Pancreas (tissue), 10 donors: ENCODE data around the gene FUT9. TPM values are rescaled to one million over a fixed set of nuclear protein-coding genes. Genes with fewer than 3 reads are reported as not detected.

ENCODE experiments used
- ATAC-seq, 4 donors: fragments of 200-7000 bp; cut with Tn5 transposase; one replicate each; pipeline versions ENCODE4 v1.8.0 to v1.9.1; 2020; ENCODE audit warnings: mild to moderate bottlenecking in 4 of 4, moderate library complexity in 4 of 4
- DNase-seq, 6 donors: peaks; one replicate each; pipeline ENCODE4 v3.0.0-alpha.2; 2020
- FAIRE-seq: peaks from 2 replicates; lab custom pipeline; 2012; peaks lifted over from hg19 to GRCh38; lab: Jason Lieb, UNC
- H3K27ac ChIP-seq, 4 donors: fragments of 200-600 bp; sonication (generic); 1 replicate in 3 of 4; 2 replicates in 1 of 4; pipeline versions ENCODE4 v1.5.0 to v1.8.0; 2020
- H3K27me3 ChIP-seq, 4 donors: fragments of 200-600 bp; one replicate each; pipeline ENCODE4 v1.8.0; 2021
- H3K36me3 ChIP-seq, 3 donors: fragments of 200-600 bp; sonication (generic) in 1 of 3; one replicate each; pipeline versions ENCODE4 v1.5.0 to v1.8.0; 2020 to 2021
- H3K4me1 ChIP-seq, 3 donors: fragments of 200-600 bp; one replicate each; pipeline ENCODE4 v1.8.0; 2021
- H3K4me3 ChIP-seq, 4 donors: fragments of 200-600 bp; sonication (generic) in 2 of 4; one replicate each; pipeline versions ENCODE4 v1.5.0 to v1.8.0; 2020 to 2021
- H3K9me3 ChIP-seq, 4 donors: fragments of 200-600 bp; one replicate each; pipeline ENCODE4 v1.8.0; 2021
- CTCF ChIP-seq, 4 donors: fragments of 200-600 bp; sonication (generic) in 3 of 4; IDR thresholded peaks; one replicate each; pipeline versions ENCODE4 v1.5.0 to v1.8.0; 2021; ENCODE audit warnings: antibody characterized with exemption in 4 of 4
- WGBS, 2 donors: extraction: QIAGEN DNeasy Blood & Tissue Kit; methylation state at CpG; one replicate each; pipeline ENCODE4 v1.1.7; 2013; 5-methylcytosine and 5-hydroxymethylcytosine counted together
- intact Hi-C, 3 donors: fragments of 100-400 bp; cut with DNase I; formaldehyde crosslinking; loops; one replicate each; pipeline versions ENCODE4 v1.11.1 to v1.14.2; 2022
- polyA plus RNA-seq, 2 donors: library from polyadenylated mRNA; stranded (reverse); fragments of 200-250 nt; gene quantifications; one replicate each; pipeline ENCODE4 v1.2.3, GENCODE V29; 2013
- total RNA-seq, 6 donors: library from RNA; stranded (reverse); fragmentation: NEBNext Ultra II Directional in 4 of 6; extraction: Animal tissue kit (Norgen Biotek cat#: 25700) in 4 of 6; gene quantifications; one replicate each; pipeline versions ENCODE4 v1.2.1 to v1.2.4, GENCODE V29; 2021 to 2023
- donor health status: healthy with polysubstance abuse.
- donor health status: DM: no; HTN: no; CAD: no; lungs with moderate emphysema.
- donor health status: DM: no; HTN: no; CAD: no.
- donor health status: control.
- donor health status: control.
- donor health status: Bipolar disorder and iron deficiency.
- donor health status: DM: yes; HTN: yes; CAD: no.
- donor health status: DM: no; HTN: no; CAD: no.
- donor health status: DM: no; HTN: no; CAD: no.
- donor health status: DM: yes; HTN: yes; CAD: no.

The FUT9 gene
- total and polyA plus RNA-seq, 8 donors, result 0.12 to 3.5 (median 1.2) TPM

GRCh38 chr6:96211341-96211740, 195.6 kb downstream of the FUT9 start:
- no peak for DNase-seq
- no peak for ATAC-seq
- 55 to 70% methylated on average over 2 of the region's 2 CpGs for WGBS, 2 donors
- no peak for TF ChIP-seq CTCF (IDR thresholded peaks at IDR 0.05)
- intact Hi-C loops, result no loop called here
- FAIRE-seq, result no peak
- H3K27ac ChIP-seq, result no peak overlapping the region
- peaks cover 0 to 6% (median 0%) of the 10 kb centered on the region in 3 donors for H3K4me1 ChIP-seq
- no peaks in the 10 kb centered on the region for H3K27me3 ChIP-seq
- H3K9me3 ChIP-seq, result no peaks in the 10 kb centered on the region
- H3K4me3 ChIP-seq, result no peak overlapping the region
- H3K36me3 ChIP-seq, result no peaks in the 10 kb centered on the region

GRCh38 chr6:96212066-96212465, 196.3 kb downstream of the FUT9 start:
- FAIRE-seq, result no peak
- TF ChIP-seq CTCF (IDR thresholded peaks at IDR 0.05), result no peak

GRCh38 chr6:96213784-96214183, 198.0 kb downstream of the FUT9 start:
- 81% methylated on average over 3 of the region's 3 CpGs for WGBS, 2 donors
- Histone ChIP-seq H3K27me3 (no peaks in the 10 kb centered on the region), H3K4me1 (peaks cover 0 to 6% (median 0%) of the 10 kb centered on the region in 3 donors), H3K4me3 (no peak overlapping the region), H3K9me3 (no peaks in the 10 kb centered on the region), H3K27ac (no peak overlapping the region), H3K36me3 (no peaks in the 10 kb centered on the region)
- intact Hi-C loops, result no loop called here
- ATAC-seq, result no peak
- FAIRE-seq, result no peak
- no peak for DNase-seq
- no peak for TF ChIP-seq CTCF (IDR thresholded peaks at IDR 0.05)

More at GRCh38 chr6:96212066-96212465, 196.3 kb downstream of the FUT9 start:
- H3K27me3 ChIP-seq, result no peaks in the 10 kb centered on the region
- H3K9me3 ChIP-seq, result no peaks in the 10 kb centered on the region
- no peak overlapping the region for H3K27ac ChIP-seq
- DNase-seq (no peak), ATAC-seq (no peak)
- H3K4me3 ChIP-seq, result no peak overlapping the region
- intact Hi-C loops, result no loop called here
- H3K4me1 ChIP-seq, result peaks cover 0 to 6% (median 0%) of the 10 kb centered on the region in 3 donors
- H3K36me3 ChIP-seq, result no peaks in the 10 kb centered on the region

GRCh38 chr6:96223695-96224094, 207.9 kb downstream of the FUT9 start:
- no peaks in the 10 kb centered on the region for H3K27me3 ChIP-seq
- no peak overlapping the region for H3K27ac ChIP-seq
- H3K36me3 ChIP-seq, result no peaks in the 10 kb centered on the region
- no peak for FAIRE-seq
- WGBS, 2 donors, result 25 to 48% methylated on average over 1 of the region's 1 CpG
- H3K4me3 ChIP-seq, result no peak overlapping the region
- H3K9me3 ChIP-seq, result no peaks in the 10 kb centered on the region
- no peak for DNase-seq
- TF ChIP-seq CTCF (IDR thresholded peaks at IDR 0.05), result no peak
- H3K4me1 ChIP-seq, result no peaks in the 10 kb centered on the region
- ATAC-seq, result no peak
- intact Hi-C loops, result no loop called here

GRCh38 chr6:96227135-96227534, 211.4 kb downstream of the FUT9 start:
- Histone ChIP-seq H3K27me3 (no peaks in the 10 kb centered on the region), H3K27ac (no peak overlapping the region), H3K4me1 (no peaks in the 10 kb centered on the region), H3K4me3 (no peak overlapping the region), H3K36me3 (no peaks in the 10 kb centered on the region), H3K9me3 (no peaks in the 10 kb centered on the region)
- ATAC-seq, result no peak
- 67 to 73% methylated on average over 2 of the region's 2 CpGs for WGBS, 2 donors
- intact Hi-C loops, result no loop called here
- FAIRE-seq, result no peak
- no peak for TF ChIP-seq CTCF (IDR thresholded peaks at IDR 0.05)
- DNase-seq, result no peak
